ENCODE results near the gene WDR7. TPM values are rescaled to one million over a fixed set of nuclear protein-coding genes. Genes with fewer than 3 reads are reported as not detected.

Gene WDR7
- 12.0 and 14.8 TPM in 2 replicates for total RNA-seq (2014; rRNA removed; shearing (Covaris generic))
- polyA plus RNA-seq (2016; fragmentation: Nextera tagmentation; extraction: Ambion mirVana), result 3.5 and 7.0 TPM in 2 replicates
- long read RNA-seq, partial matches to known transcripts, result 1 of 1 reads
- long read RNA-seq, other reads (novel, unspliced or antisense), result 0 of 1 reads

- ATAC-seq (peak; percentile 99), DNase-seq (ENCODE audit: low spot score) (peak; percentile 99)
- Histone ChIP-seq H4K20me1 (replicated peaks; ENCODE audit: insufficient read depth) (peaks cover 6% of the 10 kb centered on the region; the same call in 1 of the 2 replicates), H3K79me2 (replicated peaks; ENCODE audit: insufficient read depth) (peaks cover 46% of the 10 kb centered on the region), H2AFZ (peak within 1 kb of the TSS; percentile 83), H3K36me3 (ENCODE audit: insufficient read depth) (no peaks in the 10 kb centered on the region), H3K27ac (ENCODE audit: low read depth) (peak within 1 kb of the TSS; percentile 78), H3K9me2 (ENCODE audit: insufficient read depth) (no peaks in the 10 kb centered on the region), H3K27me3 (ENCODE audit: insufficient read depth) (no peaks in the 10 kb centered on the region), H3K4me2 (peak within 1 kb of the TSS; percentile 97), H3F3A (replicated peaks; ENCODE audit: low read depth) (0 out of 2 replicates have a peak, but pooled peaks cover 9% of the 10 kb centered on the region), H3K4me1 (ENCODE audit: insufficient read depth) (peaks cover 11% of the 10 kb centered on the region), H3K4me3 (peak within 1 kb of the TSS; percentile 91)
- peak within 1 kb of the TSS; percentile 96 for H3K4me3 Mint-ChIP-seq
- H3K9me3 Mint-ChIP-seq, result no peaks in the 10 kb centered on the region; the same call in 2 of the 3 replicates
- peaks cover 13% of the 10 kb centered on the region for H3K4me1 Mint-ChIP-seq
- TF ChIP-seq ETS1 (IDR thresholded peaks at IDR 0.05), result peak; percentile 92
- peak; percentile 55; the same call in 1 of the 2 replicates for TF ChIP-seq CREB1 (CRISPR knock-in tag; IDR thresholded peaks at IDR 0.05; ENCODE audit: low read depth)
- TF ChIP-seq ZNF114 (CRISPR knock-in tag; IDR thresholded peaks at IDR 0.05), result no peak; the same call in 1 of the 2 replicates
- TF ChIP-seq NANOG (IDR thresholded peaks at IDR 0.05; ENCODE audit: borderline replicate concordance), result no peak
- TF ChIP-seq ZNF462 (CRISPR knock-in tag; IDR thresholded peaks at IDR 0.05), result peak; percentile 45; the same call in 1 of the 2 replicates
- TF ChIP-seq POLR2AphosphoS5 (IDR thresholded peaks at IDR 0.05; ENCODE audit: low read depth), result peak; percentile 83
- no peaks in the 10 kb centered on the region for H3K36me3 Mint-ChIP-seq (ENCODE audit: low read depth)
- peaks cover 3% of the 10 kb centered on the region for H3K27me3 Mint-ChIP-seq (ENCODE audit: insufficient read depth, low read depth, poor library complexity)
- H3K27ac Mint-ChIP-seq, result peak within 1 kb of the TSS; percentile 92
Measured at GRCh38 chr18:56650944-56651770, at the start of gene WDR7. TSS of gene WDR7 (plus strand) at chr18:56651359. CDS start at chr18:56672516, 21,157 bp downstream.
